SK-N-SH (cell line): ENCODE data around the gene ZCCHC8. TPM values are rescaled to one million over a fixed set of nuclear protein-coding genes. Genes with fewer than 3 reads are reported as not detected.
A peak's percentile ranks its signal among the peaks of the same experiment; 100 is the strongest.

Source experiments
- CTCF ChIA-PET: fragments of 300-600, 350-600 bp; formaldehyde crosslinking; extraction: SDS; loops from one replicate; lab custom pipeline; 2021; lab: Yijun Ruan, JAX
- POLR2A ChIA-PET: fragments of 350-600 bp; sonication (Branson Sonifier 250); formaldehyde crosslinking; extraction: SDS; loops from one replicate; lab custom pipeline; 2020; ENCODE audit warnings: antibody characterized with exemption, inconsistent platforms; lab: Yijun Ruan, JAX
- DNase-seq: peaks from one replicate; pipeline ENCODE4 v3.0.0; 2012
- H2AFZ ChIP-seq: fragments of 200-600 bp; sonication (generic); 2 replicates; pipeline ENCODE4 v1.8.1; 2016; ENCODE audit warnings: antibody characterized with exemption, mild to moderate bottlenecking, low read depth
- H3F3A ChIP-seq: fragments of 200-600 bp; sonication (generic); replicated peaks from 2 replicates; pipeline ENCODE3; 2016; ENCODE audit warnings: antibody characterized with exemption, mild to moderate bottlenecking; ENCODE audit not compliant: insufficient read depth
- H3K27ac ChIP-seq, 2 experiments: fragments of 200-500 bp in 1 of 2; fragments of 200-600 bp in 1 of 2; sonication (Bioruptor generic) in 1 of 2; sonication (generic), shearing (Covaris generic) in 1 of 2; 2 replicates each; pipeline versions ENCODE4 v1.5.1 to v1.6.1; 2014 to 2016; ENCODE audit warnings: low read depth in 2 of 2, inconsistent platforms in 1 of 2, low read length in 1 of 2, mild to moderate bottlenecking in 1 of 2, mixed read lengths in 1 of 2
- H3K27me3 ChIP-seq: fragments of 200-600 bp; sonication (generic), shearing (Covaris generic); 2 replicates; pipeline ENCODE4 v1.6.1; 2016; ENCODE audit warnings: mixed run types; ENCODE audit not compliant: insufficient read depth
- H3K36me3 ChIP-seq, 2 experiments: fragments of 200-500 bp in 1 of 2; fragments of 200-600 bp in 1 of 2; sonication (Bioruptor generic) in 1 of 2; sonication (generic) in 1 of 2; replicated peaks in 1 of 2; 2 replicates each; pipeline versions ENCODE3 to v1.5.1; 2014 to 2016; ENCODE audit warnings: low read length in 1 of 2, mild to moderate bottlenecking in 1 of 2; ENCODE audit not compliant: insufficient read depth in 2 of 2, control insufficient read depth in 1 of 2
- H3K4me1 ChIP-seq, 2 experiments: fragments of 200-500 bp in 1 of 2; fragments of 200-600 bp in 1 of 2; sonication (Bioruptor generic) in 1 of 2; sonication (generic), shearing (Covaris generic) in 1 of 2; 2 replicates each; pipeline versions ENCODE4 v1.5.1 to v1.6.1; 2014 to 2016; ENCODE audit warnings: low read depth in 1 of 2, low read length in 1 of 2, mixed run types in 1 of 2; ENCODE audit not compliant: insufficient read depth in 2 of 2, control insufficient read depth in 1 of 2
- H3K4me2 ChIP-seq: fragments of 200-600 bp; sonication (generic), shearing (Covaris generic); 2 replicates; pipeline ENCODE4 v1.6.1; 2017; ENCODE audit warnings: mixed run types
- H3K4me3 ChIP-seq, 2 experiments: fragments of 200-500 bp in 1 of 2; fragments of 200-600 bp in 1 of 2; sonication (Bioruptor generic) in 1 of 2; sonication (generic), shearing (Covaris generic) in 1 of 2; 2 replicates each; pipeline versions ENCODE4 v1.5.1 to v1.8.1; 2014 to 2016; ENCODE audit warnings: low read depth in 2 of 2, inconsistent platforms in 1 of 2, low read length in 1 of 2, mild to moderate bottlenecking in 1 of 2, mixed read lengths in 1 of 2, moderate library complexity in 1 of 2
- H3K79me2 ChIP-seq: fragments of 200-600 bp; sonication (generic); 2 replicates; pipeline ENCODE4 v1.8.1; 2017; ENCODE audit warnings: mild to moderate bottlenecking; ENCODE audit not compliant: insufficient read depth
- H3K9ac ChIP-seq: fragments of 200-600 bp; sonication (generic); 2 replicates; pipeline ENCODE4 v1.6.1; 2017; ENCODE audit warnings: mixed run types
- H3K9me2 ChIP-seq: fragments of 200-600 bp; sonication (generic); 2 replicates; pipeline ENCODE4 v1.6.1; 2017; ENCODE audit warnings: mixed run types
- H3K9me3 ChIP-seq: fragments of 200-600 bp; sonication (generic); 2 replicates; pipeline ENCODE4 v1.6.1; 2017; ENCODE audit warnings: mixed run types, mild to moderate bottlenecking, moderate library complexity
- H4K20me1 ChIP-seq: fragments of 200-600 bp; sonication (generic); 2 replicates; pipeline ENCODE4 v1.6.1; 2017; ENCODE audit warnings: mild to moderate bottlenecking, mixed run types; ENCODE audit not compliant: insufficient read depth
- CHD2 ChIP-seq: fragments of 150-350 bp; IDR thresholded peaks from 2 replicates; pipeline ENCODE4 v1.6.1; 2018; ENCODE audit warnings: low read length; ENCODE audit not compliant: partially characterized antibody
- CTCF ChIP-seq: fragments of 200-600 bp; sonication (generic); IDR thresholded peaks from 2 replicates; pipeline ENCODE4 v1.6.1; 2017; ENCODE audit warnings: antibody characterized with exemption, mild to moderate bottlenecking, moderate library complexity
- EP300 ChIP-seq, 2 experiments: IDR thresholded peaks; 2 replicates each; pipeline versions ENCODE4 v1.4.0 to v1.6.1; 2012; ENCODE audit warnings: borderline replicate concordance in 1 of 2, low read depth in 1 of 2, low read length in 1 of 2
- EZH2phosphoT487 ChIP-seq: fragments of 200-600 bp; sonication (generic); IDR thresholded peaks from 2 replicates; pipeline ENCODE4 v1.6.1; 2017; ENCODE audit warnings: low read depth, mixed run types, mild to moderate bottlenecking, antibody characterized with exemption, moderate library complexity, borderline replicate concordance
- IRF3 ChIP-seq: fragments of 150-350 bp; IDR thresholded peaks from 2 replicates; pipeline ENCODE4 v1.6.1; 2016; ENCODE audit warnings: mild to moderate bottlenecking, low read depth, low read length
- MEF2A ChIP-seq: IDR thresholded peaks from 2 replicates; pipeline ENCODE4 v1.4.0; 2012; ENCODE audit warnings: low read depth, borderline replicate concordance
- MXI1 ChIP-seq: IDR thresholded peaks from 2 replicates; pipeline ENCODE4 v1.6.1; 2012; ENCODE audit warnings: mild to moderate bottlenecking, low read depth, low read length, improper control_type of control experiment
- NFIC ChIP-seq: IDR thresholded peaks from 2 replicates; pipeline ENCODE4 v1.4.0; 2012; ENCODE audit warnings: borderline replicate concordance
- PBX3 ChIP-seq: IDR thresholded peaks from 2 replicates; pipeline ENCODE4; 2012
- POLR2AphosphoS5 ChIP-seq: IDR thresholded peaks from 2 replicates; pipeline ENCODE4 v1.6.1; 2012; ENCODE audit warnings: low read depth, low read length
- RAD21 ChIP-seq: IDR thresholded peaks from 2 replicates; pipeline ENCODE4 v1.6.1; 2012; ENCODE audit warnings: mild to moderate bottlenecking, low read length
- RCOR1 ChIP-seq: fragments of 150-350 bp; IDR thresholded peaks from 2 replicates; pipeline ENCODE4 v1.6.1; 2017; ENCODE audit warnings: antibody characterized with exemption, low read length
- REST ChIP-seq: IDR thresholded peaks from 2 replicates; pipeline ENCODE4 v1.6.1; 2012; ENCODE audit warnings: mild to moderate bottlenecking, low read depth, low read length, moderate library complexity
- SMC3 ChIP-seq: IDR thresholded peaks from 2 replicates; pipeline ENCODE4 v1.6.1; 2012; ENCODE audit warnings: low read depth, low read length, improper control_type of control experiment
- TAF1 ChIP-seq: IDR thresholded peaks from 2 replicates; pipeline ENCODE4 v1.6.1; 2012; ENCODE audit warnings: low read depth, mild to moderate bottlenecking, low read length, moderate library complexity, borderline replicate concordance
- TEAD4 ChIP-seq: IDR thresholded peaks from 2 replicates; pipeline ENCODE4 v1.4.0; 2012; ENCODE audit warnings: mild to moderate bottlenecking, borderline replicate concordance; ENCODE audit not compliant: insufficient read depth
- USF2 ChIP-seq: fragments of 150-350 bp; IDR thresholded peaks from 2 replicates; pipeline ENCODE4 v1.6.1; 2017; ENCODE audit warnings: antibody characterized with exemption, low read length, low read depth, borderline replicate concordance
- YY1 ChIP-seq: IDR thresholded peaks from 2 replicates; pipeline ENCODE4 v1.4.0; 2012; ENCODE audit warnings: low read depth, mild to moderate bottlenecking
- ZBTB33 ChIP-seq: IDR thresholded peaks from 2 replicates; pipeline ENCODE4 v1.4.0; 2012; ENCODE audit warnings: low read depth, borderline replicate concordance
- WGBS: methylation state at CpG from one replicate; pipeline ENCODE4 v1.1.6; 2017; ENCODE audit warnings: low lambda C conversion rate; 5-methylcytosine and 5-hydroxymethylcytosine counted together
- polyA plus RNA-seq, 3 experiments: library from polyadenylated mRNA; depleted of rRNA; stranded (reverse); fragments of >200 nt; gene quantifications; 2 replicates each; pipeline ENCODE4 v1.2.3, GENCODE V29; 2012

Gene ZCCHC8
- polyA plus RNA-seq (2012; rRNA removed), result 11.3 and 14.0 TPM in 2 replicates
- 8.6 and 9.9 TPM in 2 replicates for polyA plus RNA-seq (2012; cell fraction: cytosol; rRNA removed)
- 23.5 and 37.9 TPM in 2 replicates for polyA plus RNA-seq (2012; cell fraction: nucleus; rRNA removed)

GRCh38 chr12:122500685-122501488, at the start of gene ZCCHC8:
TSS of gene ZCCHC8 (minus strand) at chr12:122500932. CDS start at chr12:122500840, 92 bp downstream.
- Histone ChIP-seq H3K9me3 (no peaks in the 10 kb centered on the region), H3K4me3 (peak within 1 kb of the TSS; percentile 63 to 88), H3K9ac (peak within 1 kb of the TSS; percentile 99), H3K4me2 (peak within 1 kb of the TSS; percentile 95), H3K27me3 (no peaks in the 10 kb centered on the region), H3K9me2 (no peaks in the 10 kb centered on the region), H3F3A (peaks cover 47% of the 10 kb centered on the region), H2AFZ (peak within 1 kb of the TSS; percentile 87), H3K36me3 (peaks cover 20 to 40% of the 10 kb centered on the region in 2 experiments), H4K20me1 (no peaks in the 10 kb centered on the region), H3K4me1 (peaks cover 0 to 11% of the 10 kb centered on the region in 2 experiments; a peak in 2 of 4 replicates), H3K79me2 (peaks cover 44% of the 10 kb centered on the region), H3K27ac (peak within 1 kb of the TSS; percentile 92 to 99)
- ChIA-PET POLR2A (interaction anchor here (0.6 to 2.0 kb wide), 9 partner anchors 9 to 731 kb away, joined by 3 to 22 read pairs (median 3); partner anchors contain the start of genes KNTC1 and RSRC2), CTCF (interaction anchor here (0.7 to 5.8 kb wide), 7 partner anchors 10 to 102 kb away, joined by 3 to 40 read pairs (median 5); no protein-coding TSS in a partner anchor)
- 4% methylated on average over 34 of the region's 52 CpGs for WGBS
- peak; percentile 92 for DNase-seq
- TF ChIP-seq RAD21 (no peak), YY1 (peak; percentile 86), NFIC (no peak), MXI1 (peak; percentile 74; the same call in 1 of the 2 replicates), EZH2phosphoT487 (no peak), SMC3 (no peak), CHD2 (peak; percentile 92), EP300 (IDR thresholded peaks at IDR 0.05; ENCODE audit: borderline replicate concordance in 1 of 2, low read depth in 1 of 2, low read length in 1 of 2) (0 out of 4 replicates have a peak, but pooled peaks of 1 of the 2 experiments have one; percentile 18), USF2 (no peak), TEAD4 (no peak), CTCF (no peak; the same call in 1 of the 2 replicates), MEF2A (no peak), POLR2AphosphoS5 (peak; percentile 89), RCOR1 (peak; percentile 51; the same call in 1 of the 2 replicates), PBX3 (no peak), TAF1 (peak; percentile 92), IRF3 (no peak), ZBTB33 (no peak), REST (0 out of 2 replicates have a peak, but pooled peaks have one; percentile 36)
